Activated CD8-positive, alpha-beta memory T cell treated with anti-CD3 and anti-CD28 coated beads, Interleukin-2, amount 50 U/mL, for 24 hours (primary cell): Measurements from ENCODE around the gene CEP128.

Source experiments
- DNase-seq: peaks from one replicate; pipeline ENCODE4 v3.0.0-alpha.2; 2020; ENCODE audit errors: extremely low read depth

Gene CEP128

GRCh38 chr14:80771201-80771600 lies 170.3 kb downstream of the CEP128 start:
- no peak for DNase-seq

- DNase-seq, result no peak
Observed at GRCh38 chr14:80770114-80770908, 171.2 kb downstream of the CEP128 start.

GRCh38 chr14:80768646-80769045 lies 172.9 kb downstream of the CEP128 start:
- DNase-seq, result no peak

GRCh38 chr14:80764921-80765507 lies 176.5 kb downstream of the CEP128 start:
- no peak for DNase-seq

GRCh38 chr14:80764496-80764895 lies 177.0 kb downstream of the CEP128 start:
- no peak for DNase-seq

- no peak for DNase-seq
Observed at GRCh38 chr14:80762641-80763228, 178.8 kb downstream of the CEP128 start.

- DNase-seq, result no peak
Observed at GRCh38 chr14:80754696-80755095, 186.8 kb downstream of the CEP128 start.

GRCh38 chr14:80751285-80751684 lies 190.3 kb downstream of the CEP128 start:
- DNase-seq, result no peak

GRCh38 chr14:80726211-80726610 lies 215.3 kb downstream of the CEP128 start:
- DNase-seq, result no peak

GRCh38 chr14:80718940-80719339 lies 222.6 kb downstream of the CEP128 start:
- no peak for DNase-seq

- DNase-seq, result no peak
Observed at GRCh38 chr14:80714474-80714873, 227.1 kb downstream of the CEP128 start.

- DNase-seq, result no peak
Observed at GRCh38 chr14:80713076-80713850, 228.3 kb downstream of the CEP128 start.

- no peak for DNase-seq
Observed at GRCh38 chr14:80705241-80705980, 236.1 kb downstream of the CEP128 start.

- DNase-seq, result no peak
Observed at GRCh38 chr14:80700601-80701000, 240.9 kb downstream of the CEP128 start.

- DNase-seq, result no peak
Observed at GRCh38 chr14:80699861-80700260, 241.7 kb downstream of the CEP128 start.

GRCh38 chr14:80698974-80699373 lies 242.6 kb downstream of the CEP128 start:
- DNase-seq, result no peak

GRCh38 chr14:80695869-80696268 lies 245.7 kb downstream of the CEP128 start:
- DNase-seq, result no peak

GRCh38 chr14:80692903-80693302 lies 248.6 kb downstream of the CEP128 start:
- no peak for DNase-seq

GRCh38 chr14:80681651-80682050 lies 259.9 kb downstream of the CEP128 start:
- no peak for DNase-seq

- no peak for DNase-seq
Observed at GRCh38 chr14:80679273-80679672, 262.3 kb downstream of the CEP128 start.

- DNase-seq, result no peak
Observed at GRCh38 chr14:80678436-80678835, 263.1 kb downstream of the CEP128 start.

- no peak for DNase-seq
Observed at GRCh38 chr14:80669426-80669825, 272.1 kb downstream of the CEP128 start.
